ENCODE results near the gene ATAD2B.
"Not testable (repeated sequence)": the region's sequence is repeated elsewhere in the genome, so short reads cannot be mapped to it uniquely, and the experiment has no call there.

Gene ATAD2B

GRCh38 chr2:23723029-23723428 is 203.9 kb downstream of the ATAD2B start:
- not testable (repeated sequence) for FAIRE-seq

GRCh38 chr2:23722255-23722654 is 204.7 kb downstream of the ATAD2B start:
- no peak for FAIRE-seq

- FAIRE-seq, result no peak
These were observed 205.5 kb downstream of the ATAD2B start for GRCh38 chr2:23721454-23721826.

- no peak for FAIRE-seq
These were observed 206.0 kb downstream of the ATAD2B start for GRCh38 chr2:23720705-23721453.

- FAIRE-seq, result no peak
These were observed 207.2 kb downstream of the ATAD2B start for GRCh38 chr2:23719716-23720115.

GRCh38 chr2:23718931-23719700 is 207.8 kb downstream of the ATAD2B start:
- no peak for FAIRE-seq

GRCh38 chr2:23713351-23713750 is 213.6 kb downstream of the ATAD2B start:
- no peak for FAIRE-seq

- FAIRE-seq, result no peak
These were observed 214.2 kb downstream of the ATAD2B start for GRCh38 chr2:23712756-23713151.

GRCh38 chr2:23711979-23712755 is 214.8 kb downstream of the ATAD2B start:
- peak; percentile 70 for FAIRE-seq

GRCh38 chr2:23709311-23709710 is 217.6 kb downstream of the ATAD2B start:
- no peak for FAIRE-seq

- no peak for FAIRE-seq
These were observed 218.2 kb downstream of the ATAD2B start for GRCh38 chr2:23708771-23709170.

- no peak for FAIRE-seq
These were observed 219.8 kb downstream of the ATAD2B start for GRCh38 chr2:23707096-23707495.

GRCh38 chr2:23706613-23707078 is 220.3 kb downstream of the ATAD2B start:
- no peak for FAIRE-seq

GRCh38 chr2:23705771-23706612 is 220.9 kb downstream of the ATAD2B start:
- no peak for FAIRE-seq

GRCh38 chr2:23703583-23704385 is 223.1 kb downstream of the ATAD2B start:
- FAIRE-seq, result no peak

- no peak for FAIRE-seq
These were observed 223.8 kb downstream of the ATAD2B start for GRCh38 chr2:23703037-23703582.

GRCh38 chr2:23700627-23701026 is 226.3 kb downstream of the ATAD2B start:
- FAIRE-seq, result no peak

GRCh38 chr2:23699580-23699925 is 227.4 kb downstream of the ATAD2B start:
- no peak for FAIRE-seq

GRCh38 chr2:23698721-23699579 is 228.0 kb downstream of the ATAD2B start:
- no peak for FAIRE-seq
